ENCODE results near the gene KLK12.

GRCh38 chr19:50979758-50980157, 55.0 kb downstream of the KLK12 start:
- TF ChIP-seq POLR2AphosphoS5 (IDR thresholded peaks at IDR 0.05; ENCODE audit: borderline replicate concordance, low read depth, low read length), result no peak
- no peak for TF ChIP-seq EZH2 (IDR thresholded peaks at IDR 0.05)
- TF ChIP-seq FOXP2 (optimal IDR thresholded peaks at IDR 0.05; ENCODE audit: control extremely low read depth, extremely low read length, insufficient read depth), result no peak

All from SK-N-MC (cell line).